Putamen (tissue), 1 donor: ENCODE data around the gene ANO6.

Source experiments
- DNase-seq: peaks from one replicate; pipeline ENCODE4 v3.0.0-alpha.2; 2016; ENCODE audit warnings: low spot score

The ANO6 gene

GRCh38 chr12:45212064-45212463, 3.8 kb upstream of the ANO6 start:
- no peak for DNase-seq

- no peak for DNase-seq
Observed at GRCh38 chr12:45213107-45213506, 2.8 kb upstream of the ANO6 start.

- DNase-seq, result no peak
Observed at GRCh38 chr12:45214071-45214470, 1.8 kb upstream of the ANO6 start.

- no peak for DNase-seq
Observed at GRCh38 chr12:45214749-45215418, 1.0 kb upstream of the ANO6 start.

GRCh38 chr12:45216230-45216982, 511 bp downstream of the ANO6 start:
- peak; percentile 23 for DNase-seq

- DNase-seq, result no peak
Observed at GRCh38 chr12:45216983-45217485, 1.1 kb downstream of the ANO6 start.

- no peak for DNase-seq
Observed at GRCh38 chr12:45217846-45218245, 2.0 kb downstream of the ANO6 start.

- DNase-seq, result no peak
Observed at GRCh38 chr12:45219621-45220020, 3.7 kb downstream of the ANO6 start.

- DNase-seq, result no peak
Observed at GRCh38 chr12:45220363-45220931, 4.6 kb downstream of the ANO6 start.

- no peak for DNase-seq
Observed at GRCh38 chr12:45220969-45221368, 5.1 kb downstream of the ANO6 start.

- no peak for DNase-seq
Observed at GRCh38 chr12:45223868-45224267, 8.0 kb downstream of the ANO6 start.

- no peak for DNase-seq
Observed at GRCh38 chr12:45224311-45224710, 8.4 kb downstream of the ANO6 start.

GRCh38 chr12:45226021-45226420, 10.1 kb downstream of the ANO6 start:
- DNase-seq, result no peak

- DNase-seq, result no peak
Observed at GRCh38 chr12:45227316-45228067, 11.6 kb downstream of the ANO6 start.

- DNase-seq, result no peak
Observed at GRCh38 chr12:45231515-45232145, 15.7 kb downstream of the ANO6 start.

- DNase-seq, result no peak
Observed at GRCh38 chr12:45232146-45232755, 16.4 kb downstream of the ANO6 start.

- DNase-seq, result peak; percentile 46
Observed at GRCh38 chr12:45232756-45233372, 17.0 kb downstream of the ANO6 start.

GRCh38 chr12:45234139-45234865, 18.4 kb downstream of the ANO6 start:
- peak; percentile 19 for DNase-seq

GRCh38 chr12:45235087-45236025, 19.5 kb downstream of the ANO6 start:
- no peak for DNase-seq
